GM12891 (cell line): ENCODE results near the gene CTSF.

Source experiments
- POLR2A ChIP-seq: IDR thresholded peaks from 2 replicates; pipeline ENCODE4 v1.6.1; 2011; ENCODE audit warnings: low read depth, low read length, control low read depth
- POLR2AphosphoS5 ChIP-seq: IDR thresholded peaks from 2 replicates; pipeline ENCODE4 v1.6.1; 2011; ENCODE audit warnings: low read depth, low read length, control low read depth

- no peak for TF ChIP-seq POLR2AphosphoS5
- TF ChIP-seq POLR2A = no peak
Observed at GRCh38 chr11:66564538-66564937, 3.9 kb downstream of the CTSF start.
